Measurements from ENCODE around the gene MRPS18B.

Gene MRPS18B

GRCh38 chr6:30617565-30618269, at the start of gene MRPS18B:
Gene MRPS18B (plus strand): TSS chr6:30617840. CDS start chr6:30617866, 26 bp downstream.
- peak; percentile 91 to 100 (median 99) for DNase-seq

- DNase-seq: no peak
Measured at GRCh38 chr6:30568245-30568644, 49.4 kb upstream of the MRPS18B start.

DNA sequence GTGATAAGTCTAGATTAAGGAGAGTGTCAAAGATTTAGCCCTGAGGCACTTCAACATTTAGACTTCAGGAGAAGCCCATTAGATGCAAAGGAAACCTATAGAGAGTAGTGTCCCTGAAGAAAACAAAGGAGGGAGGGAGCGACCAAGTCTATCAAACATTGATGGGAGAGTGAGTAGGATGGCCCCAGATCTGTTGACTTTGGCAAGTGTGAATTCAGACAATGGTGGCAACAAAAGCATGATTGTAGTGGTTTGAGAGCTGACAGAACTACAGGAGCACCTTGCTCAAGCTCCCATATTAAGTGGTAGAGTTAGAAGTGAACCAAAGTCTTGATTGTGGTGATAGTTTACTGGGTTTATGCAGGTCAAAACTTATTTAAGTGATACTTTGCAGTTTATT, 47.4 kb upstream of the MRPS18B start:
- no peak for DNase-seq

DNA sequence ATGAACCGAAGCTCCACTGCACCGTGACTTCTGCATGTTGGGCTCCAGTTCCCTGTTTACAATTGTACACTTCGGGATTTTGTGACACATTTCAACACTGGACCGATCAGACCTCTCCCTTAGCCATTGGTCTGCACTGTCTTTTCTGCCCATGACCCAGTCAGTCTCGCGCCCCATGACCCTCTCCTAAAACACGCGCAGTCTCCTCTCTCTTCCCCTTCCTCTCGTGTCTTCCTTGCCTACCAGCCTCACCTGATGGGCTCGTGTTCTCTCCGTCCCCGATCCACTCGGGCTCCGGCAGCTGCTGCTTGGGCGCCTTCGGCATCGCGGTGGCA, 46.9 kb upstream of the MRPS18B start:
- no peak for DNase-seq

DNA sequence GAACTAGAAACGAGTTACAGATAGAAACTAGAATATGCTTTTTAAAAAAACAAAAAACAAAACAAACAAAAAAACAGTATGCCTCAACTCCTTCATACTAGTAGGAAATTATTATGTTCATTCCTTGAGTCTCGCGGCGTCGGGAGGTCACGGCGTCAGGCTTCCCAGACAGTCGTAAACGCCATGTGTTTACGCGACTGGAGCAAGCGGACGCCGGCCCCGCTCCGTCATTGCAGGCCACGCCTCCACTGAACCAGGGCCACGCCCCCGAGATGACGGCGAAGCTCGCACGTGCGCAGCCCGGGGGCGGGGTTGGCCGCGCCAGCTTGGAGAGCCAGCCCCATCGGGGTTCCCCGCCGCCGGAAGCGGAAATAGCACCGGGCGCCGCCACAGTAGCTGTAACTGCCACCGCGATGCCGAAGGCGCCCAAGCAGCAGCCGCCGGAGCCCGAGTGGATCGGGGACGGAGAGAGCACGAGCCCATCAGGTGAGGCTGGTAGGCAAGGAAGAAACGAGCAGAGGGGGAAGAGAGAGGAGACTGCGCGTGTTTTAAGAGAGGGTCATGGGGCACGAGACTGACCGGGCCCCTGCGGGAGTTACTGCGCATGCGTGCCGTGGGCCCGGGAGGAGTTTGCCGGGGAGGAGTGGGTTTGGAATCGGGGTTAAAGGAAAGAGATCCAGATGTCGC, 46.4 kb upstream of the MRPS18B start, which contains the start of gene ABCF1:
Gene ABCF1 (plus strand): TSS at position 368 of the 687 bp plus-strand sequence. CDS start 46 bp downstream, at position 414.
- DNase-seq: peak; percentile 98 to 99 (median 99)

- no peak for DNase-seq
Measured at GRCh38 chr6:30571762-30572082, 45.9 kb upstream of the MRPS18B start.

DNA sequence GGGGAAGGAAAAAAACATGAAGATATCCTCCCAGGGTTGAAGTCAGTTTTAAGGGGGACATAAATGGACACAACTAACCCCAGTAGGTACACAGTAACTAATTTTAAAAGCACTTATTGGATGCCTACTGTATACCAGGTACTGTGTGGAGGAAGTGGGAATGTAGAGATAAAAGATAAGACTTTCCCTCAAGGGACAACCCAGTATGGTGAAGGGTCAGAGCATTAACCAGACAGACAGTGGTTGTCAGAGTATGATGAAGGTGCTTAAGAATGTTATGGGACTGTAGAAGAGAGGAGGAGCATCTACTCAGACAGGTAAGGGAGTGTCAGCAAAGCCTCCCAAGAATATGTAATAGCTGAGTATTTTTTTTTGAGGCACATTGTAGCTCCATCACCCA, 45.5 kb upstream of the MRPS18B start:
- no peak for DNase-seq

DNA sequence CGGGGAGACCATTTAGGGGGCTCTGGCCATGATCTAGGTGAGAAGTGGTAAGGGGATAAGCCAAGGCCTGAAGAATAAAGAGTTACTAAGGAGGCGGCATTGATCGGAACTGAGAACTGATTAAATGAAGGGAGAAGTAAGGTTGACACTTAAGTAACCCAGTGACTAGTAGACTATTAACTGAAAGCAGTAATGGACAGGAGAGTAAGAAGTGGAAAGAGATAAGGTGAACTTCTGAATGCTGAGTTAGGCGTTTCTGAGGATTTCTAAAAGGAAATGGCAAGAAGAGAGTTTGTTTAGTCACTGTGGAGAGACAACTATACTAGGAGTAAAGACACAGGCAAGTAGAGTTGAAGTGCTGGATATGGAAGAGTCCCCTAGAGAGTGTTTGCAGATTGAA, 44.5 kb upstream of the MRPS18B start:
- no peak for DNase-seq

GRCh38 chr6:30578051-30578450, 39.6 kb upstream of the MRPS18B start:
- DNase-seq: no peak

DNA sequence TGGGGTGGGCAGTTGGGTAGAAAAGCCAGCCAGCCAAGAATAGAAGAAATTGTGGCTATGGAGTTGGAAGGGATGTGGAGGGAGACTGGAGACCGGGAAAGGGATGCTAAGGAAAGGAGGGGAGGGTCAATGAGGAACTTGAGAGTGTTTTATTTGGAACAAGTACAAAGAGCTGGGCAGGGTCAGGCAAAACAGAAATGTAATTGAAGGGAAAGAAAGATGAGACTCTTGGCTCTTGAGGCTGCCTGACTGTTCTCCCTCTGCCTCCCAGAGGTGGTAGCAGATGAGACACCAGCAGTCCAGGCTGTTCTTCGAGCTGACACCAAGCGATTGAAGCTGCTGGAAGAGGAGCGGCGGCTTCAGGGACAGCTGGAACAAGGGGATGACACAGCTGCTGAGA, 33.7 kb upstream of the MRPS18B start:
- DNase-seq: no peak

- DNase-seq: no peak
Measured at GRCh38 chr6:30589754-30590358, 27.8 kb upstream of the MRPS18B start.

- no peak for DNase-seq
Measured at GRCh38 chr6:30590509-30590908, 27.1 kb upstream of the MRPS18B start.

DNA sequence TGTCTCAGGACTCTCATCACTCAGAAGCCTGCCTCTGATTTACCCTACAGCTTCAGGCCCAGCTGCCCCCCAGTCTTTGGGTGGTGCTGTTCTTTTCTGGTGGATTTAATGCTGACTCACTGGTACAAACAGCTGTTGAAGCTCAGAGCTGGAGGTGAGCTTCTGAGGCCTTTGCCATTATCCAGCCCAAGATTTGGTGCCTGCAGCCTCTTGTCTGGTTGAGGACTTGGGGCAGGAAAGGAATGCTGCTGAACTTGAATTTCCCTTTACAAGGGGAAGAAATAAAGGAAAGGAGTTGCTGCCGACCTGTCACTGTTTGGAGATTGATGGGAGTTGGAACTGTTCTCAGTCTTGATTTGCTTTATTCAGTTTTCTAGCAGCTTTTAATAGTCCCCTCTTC, 26.6 kb upstream of the MRPS18B start:
- DNase-seq: no peak

DNA sequence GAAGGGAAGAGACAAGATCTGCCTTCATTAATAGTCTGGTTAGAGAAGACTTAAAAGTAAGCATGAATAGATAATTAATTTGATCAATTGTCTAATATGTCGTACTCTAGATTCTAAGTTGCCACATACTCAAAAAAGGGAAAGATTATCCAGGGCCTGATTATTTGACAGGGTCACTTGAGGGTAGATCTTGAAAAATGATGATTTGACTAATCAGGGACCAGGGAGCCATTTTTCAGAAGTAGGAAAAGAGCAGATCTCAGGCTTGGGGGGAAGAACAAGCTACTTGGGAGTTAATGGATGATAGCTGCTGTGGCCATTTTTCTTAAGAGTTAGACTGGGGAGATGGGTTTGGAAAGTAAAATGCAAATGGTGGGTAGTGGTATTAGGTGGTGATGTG, 25.4 kb upstream of the MRPS18B start:
- DNase-seq: no peak

GRCh38 chr6:30597315-30598144, 20.1 kb upstream of the MRPS18B start:
- peak; percentile 47 to 85 (median 65) for DNase-seq

DNA sequence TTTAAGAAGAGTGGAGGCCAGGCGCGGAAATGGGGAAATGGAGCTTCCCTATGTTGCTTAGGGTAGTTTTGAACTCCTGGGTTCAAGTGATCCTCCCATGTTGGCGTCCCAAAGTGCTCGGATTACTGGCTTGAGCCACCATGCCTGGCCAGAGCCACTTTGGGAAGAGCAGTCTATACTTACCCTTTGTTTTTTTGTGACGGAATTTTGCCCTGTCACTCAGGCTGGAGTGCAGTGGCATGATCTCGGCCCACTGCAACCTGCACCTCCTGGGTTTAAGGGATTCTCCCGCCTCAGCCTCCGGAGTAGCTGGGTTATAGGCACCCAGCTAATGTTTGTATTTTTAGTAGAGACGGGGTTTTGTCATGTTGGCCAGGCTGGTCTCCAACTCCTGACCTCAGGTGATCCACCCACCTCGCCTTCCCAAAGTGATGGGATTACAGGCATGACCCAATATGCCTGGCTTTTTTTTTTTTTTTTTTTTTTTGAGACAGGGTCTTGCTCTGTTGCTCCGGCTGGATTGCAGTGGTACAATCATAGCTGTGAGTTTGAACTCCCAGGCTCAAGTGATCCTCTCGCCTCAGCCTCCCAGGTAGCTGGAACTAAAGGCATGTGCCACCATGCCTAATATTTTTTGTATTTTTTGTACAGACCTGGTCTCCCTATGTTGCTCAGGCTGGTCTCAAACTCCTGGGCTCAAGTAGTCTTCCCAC, 18.6 kb upstream of the MRPS18B start:
- DNase-seq: no peak

- DNase-seq: no peak
Measured at GRCh38 chr6:30599625-30600324, 17.9 kb upstream of the MRPS18B start.

GRCh38 chr6:30600451-30600961, 17.1 kb upstream of the MRPS18B start:
- no peak for DNase-seq

- no peak for DNase-seq
Measured at GRCh38 chr6:30601436-30601814, 16.2 kb upstream of the MRPS18B start.

DNA sequence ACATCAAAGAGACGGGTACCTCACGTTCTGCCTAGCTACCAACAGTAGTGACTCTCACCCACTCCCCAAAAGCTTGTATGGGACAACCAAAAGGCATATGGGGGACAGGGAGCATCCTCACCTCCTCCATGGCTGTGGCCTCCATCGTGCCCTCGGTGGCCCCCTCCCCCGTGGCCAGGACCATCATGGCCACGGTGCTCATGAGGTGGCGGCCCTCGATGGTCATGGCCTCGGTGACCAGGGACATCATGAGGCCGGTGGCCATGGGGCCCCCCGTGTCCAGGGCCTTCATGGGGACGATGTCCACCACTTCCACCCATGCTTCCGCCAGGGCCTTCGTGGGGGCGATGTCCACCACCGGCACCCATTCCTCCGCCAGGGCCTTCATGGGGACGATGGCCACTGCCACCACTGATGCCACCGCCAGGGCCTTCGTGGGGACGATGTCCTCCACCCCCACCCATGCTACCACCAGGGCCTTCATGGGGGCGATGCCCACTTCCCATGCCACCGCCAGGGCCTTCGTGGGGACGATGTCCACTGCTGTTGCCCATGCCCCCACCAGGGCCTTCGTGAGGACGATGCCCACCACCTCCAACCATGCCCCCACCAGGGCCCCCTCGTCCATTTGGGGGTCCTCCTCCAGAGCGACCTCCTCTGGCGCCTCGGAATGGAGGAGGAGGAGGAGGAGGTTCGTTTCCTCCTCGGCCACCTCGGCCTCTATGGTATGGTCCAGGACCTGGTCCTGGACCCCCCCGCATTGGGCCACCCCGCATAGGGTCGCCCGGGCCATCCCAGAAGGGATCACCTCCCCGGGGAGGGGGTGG, 15.6 kb upstream of the MRPS18B start:
- no peak for DNase-seq

GRCh38 chr6:30603961-30604360, 13.7 kb upstream of the MRPS18B start:
- no peak for DNase-seq

All from stimulated activated naive CD4-positive, alpha-beta T cell (primary cell).